Measurements from ENCODE around the gene HEATR5A. TPM values are rescaled to one million over a fixed set of nuclear protein-coding genes. Genes with fewer than 3 reads are reported as not detected.
"Not testable (repeated sequence)": the region's sequence is repeated elsewhere in the genome, so short reads cannot be mapped to it uniquely, and the experiment has no call there.

Gene HEATR5A
- total RNA-seq, 8 experiments from 2014 or later: 9.2 to 54.6 (median 22.9) TPM

- Histone ChIP-seq H3K27ac (no peak overlapping the region), H3K4me3 (no peak overlapping the region), H3K4me1 (replicated peaks in 1 of 2) (peaks cover 0 to 4% of the 10 kb centered on the region in 2 donors)
- no peak for ATAC-seq (replicated peaks in 6 of 8)
- WGBS, 10 experiments: 70 to 100% (median 94%) methylated on average over 1 to 3 of the region's 3 CpGs; no CpG with 5 or more reads in 1 of the 10 experiments
- in situ Hi-C loops (cut with MboI; ENCODE audit: low pct_unique_long_range_greater_than_20kb in 2 of 9, low sequenced_read_pairs in 9 of 9, unreplicated experiment in 9 of 9): no loop called here
These were observed 25.2 kb downstream of the HEATR5A start for GRCh38 chr14:31395119-31395518.

GRCh38 chr14:31391977-31392503 lies 28.3 kb downstream of the HEATR5A start:
- in situ Hi-C loops (cut with MboI; ENCODE audit: low pct_unique_long_range_greater_than_20kb in 2 of 9, low sequenced_read_pairs in 9 of 9, unreplicated experiment in 9 of 9): no loop called here
- ATAC-seq (replicated peaks in 6 of 8): no peak
- H3K4me3 ChIP-seq: no peak overlapping the region
- peaks cover 0 to 10% of the 10 kb centered on the region in 2 donors for H3K4me1 ChIP-seq (replicated peaks in 1 of 2)
- H3K27ac ChIP-seq: no peak overlapping the region

GRCh38 chr14:31391473-31391872 lies 28.9 kb downstream of the HEATR5A start:
- no peak overlapping the region for H3K4me3 ChIP-seq
- in situ Hi-C loops (cut with MboI; ENCODE audit: low pct_unique_long_range_greater_than_20kb in 2 of 9, low sequenced_read_pairs in 9 of 9, unreplicated experiment in 9 of 9): no loop called here
- ATAC-seq (replicated peaks in 6 of 8): no peak

GRCh38 chr14:31389946-31390345 lies 30.4 kb downstream of the HEATR5A start:
- in situ Hi-C loops (cut with MboI; ENCODE audit: low pct_unique_long_range_greater_than_20kb in 2 of 9, low sequenced_read_pairs in 9 of 9, unreplicated experiment in 9 of 9): no loop called here
- Histone ChIP-seq H3K4me1 (replicated peaks in 1 of 2) (peaks cover 0 to 10% of the 10 kb centered on the region in 2 donors), H3K27ac (no peak overlapping the region), H3K4me3 (no peak overlapping the region)
- WGBS, 10 experiments: 38 to 100% (median 73%) methylated on average over 1 to 2 of the region's 2 CpGs; no CpG with 5 or more reads in 2 of the 10 experiments
- ATAC-seq (replicated peaks in 6 of 8): peak in 1 of 8 experiments; percentile 61

More at GRCh38 chr14:31391473-31391872, 28.9 kb downstream of the HEATR5A start:
- H3K27ac ChIP-seq: no peak overlapping the region
- peaks cover 0 to 10% of the 10 kb centered on the region in 2 donors for H3K4me1 ChIP-seq (replicated peaks in 1 of 2)
- WGBS, 10 experiments: 90 to 100% (median 100%) methylated on average over 1 to 3 of the region's 3 CpGs; no CpG with 5 or more reads in 1 of the 10 experiments

- no peak for ATAC-seq (replicated peaks in 6 of 8)
- in situ Hi-C loops (cut with MboI; ENCODE audit: low pct_unique_long_range_greater_than_20kb in 2 of 9, low sequenced_read_pairs in 9 of 9, unreplicated experiment in 9 of 9): no loop called here
- no peak overlapping the region for H3K27ac ChIP-seq
- H3K4me1 ChIP-seq (replicated peaks in 1 of 2): peaks cover 0 to 10% of the 10 kb centered on the region in 2 donors
- H3K4me3 ChIP-seq: no peak overlapping the region
- 44 to 100% (median 93%) methylated on average over 1 to 5 of the region's 5 CpGs; no CpG with 5 or more reads in 1 of the 10 experiments for WGBS, 10 experiments
These were observed 31.5 kb downstream of the HEATR5A start for GRCh38 chr14:31388687-31389413.

- 86 to 100% (median 95%) methylated on average over 1 to 7 of the region's 7 CpGs; no CpG with 5 or more reads in 1 of the 10 experiments for WGBS, 10 experiments
- in situ Hi-C loops (cut with MboI; ENCODE audit: low pct_unique_long_range_greater_than_20kb in 2 of 9, low sequenced_read_pairs in 9 of 9, unreplicated experiment in 9 of 9): no loop called here
- Histone ChIP-seq H3K4me3 (no peak overlapping the region), H3K27ac (no peak overlapping the region), H3K4me1 (replicated peaks in 1 of 2) (peaks cover 0 to 10% of the 10 kb centered on the region in 2 donors)
- no peak for ATAC-seq (replicated peaks in 6 of 8)
These were observed 33.3 kb downstream of the HEATR5A start for GRCh38 chr14:31387091-31387490.

GRCh38 chr14:31386271-31386670 lies 34.1 kb downstream of the HEATR5A start:
- Histone ChIP-seq H3K4me1 (replicated peaks in 1 of 2) (peaks cover 0 to 10% of the 10 kb centered on the region in 2 donors), H3K4me3 (no peak overlapping the region), H3K27ac (no peak overlapping the region)
- in situ Hi-C loops (cut with MboI; ENCODE audit: low pct_unique_long_range_greater_than_20kb in 2 of 9, low sequenced_read_pairs in 9 of 9, unreplicated experiment in 9 of 9): no loop called here
- ATAC-seq (replicated peaks in 6 of 8): no peak
- 73 to 100% (median 95%) methylated on average over 1 to 5 of the region's 5 CpGs for WGBS, 10 experiments

- in situ Hi-C loops (cut with MboI; ENCODE audit: low pct_unique_long_range_greater_than_20kb in 2 of 9, low sequenced_read_pairs in 9 of 9, unreplicated experiment in 9 of 9): no loop called here
These were observed 38.1 kb downstream of the HEATR5A start for GRCh38 chr14:31382221-31382620.

GRCh38 chr14:31380106-31380505 lies 40.2 kb downstream of the HEATR5A start:
- in situ Hi-C loops (cut with MboI; ENCODE audit: low pct_unique_long_range_greater_than_20kb in 2 of 9, low sequenced_read_pairs in 9 of 9, unreplicated experiment in 9 of 9): no loop called here
- H3K4me3 ChIP-seq: no peak overlapping the region
- ATAC-seq (replicated peaks in 6 of 8): no peak
- WGBS, 10 experiments: 82 to 100% (median 91%) methylated on average over 1 to 3 of the region's 3 CpGs; no CpG with 5 or more reads in 1 of the 10 experiments
- H3K27ac ChIP-seq: no peak overlapping the region
- H3K4me1 ChIP-seq (replicated peaks in 1 of 2): no peaks in the 10 kb centered on the region

More at GRCh38 chr14:31382221-31382620, 38.1 kb downstream of the HEATR5A start:
- Histone ChIP-seq H3K4me1 (replicated peaks in 1 of 2) (no peaks in the 10 kb centered on the region), H3K27ac (no peak overlapping the region), H3K4me3 (no peak overlapping the region)
- no peak for ATAC-seq (replicated peaks in 6 of 8)
- 80 to 100% (median 100%) methylated on average over 1 of the region's 1 CpG; no CpG with 5 or more reads in 2 of the 10 experiments for WGBS, 10 experiments

- H3K4me1 ChIP-seq (replicated peaks in 1 of 2); H3K4me3 ChIP-seq; ATAC-seq (replicated peaks in 6 of 8); in situ Hi-C loops (cut with MboI; ENCODE audit: low pct_unique_long_range_greater_than_20kb in 2 of 9, low sequenced_read_pairs in 9 of 9, unreplicated experiment in 9 of 9); H3K27ac ChIP-seq: not testable (repeated sequence)
- WGBS, 10 experiments: 88 to 100% (median 95%) methylated on average over 1 to 11 of the region's 16 CpGs; no CpG with 5 or more reads in 1 of the 10 experiments
These were observed 41.0 kb downstream of the HEATR5A start for GRCh38 chr14:31379125-31379947.

- ATAC-seq (replicated peaks in 6 of 8): no peak
- no peak overlapping the region for H3K4me3 ChIP-seq
- H3K4me1 ChIP-seq (replicated peaks in 1 of 2): no peaks in the 10 kb centered on the region
- in situ Hi-C loops (cut with MboI; ENCODE audit: low pct_unique_long_range_greater_than_20kb in 2 of 9, low sequenced_read_pairs in 9 of 9, unreplicated experiment in 9 of 9): no loop called here
- no peak overlapping the region for H3K27ac ChIP-seq
- 83 to 100% (median 97%) methylated on average over 1 to 5 of the region's 5 CpGs; no CpG with 5 or more reads in 1 of the 10 experiments for WGBS, 10 experiments
These were observed 42.9 kb downstream of the HEATR5A start for GRCh38 chr14:31377433-31377832.

- 65 to 100% (median 92%) methylated on average over 2 of the region's 2 CpGs; no CpG with 5 or more reads in 2 of the 10 experiments for WGBS, 10 experiments
These were observed 48.7 kb downstream of the HEATR5A start for GRCh38 chr14:31371646-31372045.

More at GRCh38 chr14:31371646-31372045, 48.7 kb downstream of the HEATR5A start:
- H3K27ac ChIP-seq: no peak overlapping the region
- no peak overlapping the region for H3K4me3 ChIP-seq
- in situ Hi-C loops (cut with MboI; ENCODE audit: low pct_unique_long_range_greater_than_20kb in 2 of 9, low sequenced_read_pairs in 9 of 9, unreplicated experiment in 9 of 9): no loop called here
- ATAC-seq (replicated peaks in 6 of 8): no peak
- H3K4me1 ChIP-seq (replicated peaks in 1 of 2): no peaks in the 10 kb centered on the region
